GM12873 (cell line): ENCODE data around the gene KCNE5.

Source experiments
- CTCF ChIP-seq: IDR thresholded peaks from 2 replicates; pipeline ENCODE4 v1.5.1; 2012; ENCODE audit warnings: low read depth, mild to moderate bottlenecking, moderate library complexity, low read length, control low read depth; ENCODE audit not compliant: insufficient read depth; ENCODE audit errors: missing control alignments

Gene KCNE5

GRCh38 chrX:109626637-109627036 is 1.7 kb upstream of the KCNE5 start:
- TF ChIP-seq CTCF: no peak

- TF ChIP-seq CTCF: no peak
Observed at GRCh38 chrX:109623997-109624396, 975 bp downstream of the KCNE5 start.

GRCh38 chrX:109622270-109622669 is 2.7 kb downstream of the KCNE5 start:
- TF ChIP-seq CTCF: no peak

- no peak for TF ChIP-seq CTCF
Observed at GRCh38 chrX:109619771-109620170, 5.2 kb downstream of the KCNE5 start.

GRCh38 chrX:109614951-109615350 is 10.0 kb downstream of the KCNE5 start:
- TF ChIP-seq CTCF: no peak

GRCh38 chrX:109601486-109601885 is 23.5 kb downstream of the KCNE5 start:
- no peak for TF ChIP-seq CTCF

- TF ChIP-seq CTCF: no peak
Observed at GRCh38 chrX:109600237-109600651, 24.7 kb downstream of the KCNE5 start.
